Germinal center (tissue), 1 donor: Measurements from ENCODE around the gene GAB2.
"Not testable (repeated sequence)": the region's sequence is repeated elsewhere in the genome, so short reads cannot be mapped to it uniquely, and the experiment has no call there.

ENCODE experiments used
- DNase-seq: peaks from one replicate; pipeline ENCODE4 v3.0.0; 2012; ENCODE audit warnings: mixed read lengths, low spot score

The GAB2 gene

GRCh38 chr11:78181185-78181584, 236.4 kb downstream of the GAB2 start:
- no peak for DNase-seq

- no peak for DNase-seq
These were observed 236.9 kb downstream of the GAB2 start for GRCh38 chr11:78180751-78181150.

GRCh38 chr11:78179459-78180071, 238.1 kb downstream of the GAB2 start:
- no peak for DNase-seq

DNA sequence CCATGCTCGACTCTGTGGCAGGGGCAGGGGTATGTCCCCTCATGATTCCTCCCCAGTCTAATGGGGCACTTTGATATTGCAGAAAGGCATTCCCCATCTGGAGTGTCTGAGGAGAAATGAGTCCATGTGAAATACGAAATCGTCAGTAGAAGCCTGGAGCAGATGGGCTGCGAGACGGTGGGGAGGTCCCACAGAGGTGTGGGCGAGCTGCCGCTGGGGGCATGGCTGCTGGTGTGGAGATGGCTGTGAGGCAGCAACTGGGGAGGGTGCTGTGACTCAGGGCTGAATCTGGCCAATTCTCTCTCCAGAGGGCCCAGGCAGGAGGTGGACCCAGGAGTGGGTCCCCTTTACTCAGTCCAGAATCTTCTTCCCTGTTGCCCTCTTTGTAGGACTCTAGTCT, 240.4 kb downstream of the GAB2 start:
- DNase-seq: no peak

DNA sequence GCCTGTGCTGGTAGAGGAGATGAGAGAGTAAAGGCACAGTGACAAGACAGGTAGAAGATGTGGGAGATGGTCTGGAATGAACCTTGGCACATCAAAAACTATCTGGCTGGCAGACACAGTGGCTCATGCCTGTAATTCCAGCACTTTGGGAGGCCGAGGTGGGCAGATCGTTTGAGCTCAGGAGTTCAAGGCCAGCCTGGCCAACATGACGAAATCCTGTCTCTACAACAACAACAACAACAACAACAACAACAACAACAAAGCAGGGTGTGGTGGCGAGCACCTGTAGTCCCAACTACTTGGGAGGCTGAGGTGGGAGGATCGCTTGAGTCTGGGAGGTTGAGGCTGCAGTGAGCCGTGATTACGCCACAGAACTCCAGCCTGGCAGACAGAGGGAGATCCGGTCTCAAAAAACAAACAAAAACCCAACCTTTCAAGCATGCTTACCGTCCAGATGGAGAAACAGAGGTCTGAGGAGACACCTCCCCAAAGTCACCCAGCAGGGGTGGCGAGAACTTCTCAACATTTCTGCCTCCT, 240.9 kb downstream of the GAB2 start:
- DNase-seq: no peak

- DNase-seq: not testable (repeated sequence)
These were observed 241.8 kb downstream of the GAB2 start for GRCh38 chr11:78175862-78176261.

GRCh38 chr11:78171951-78172350, 245.7 kb downstream of the GAB2 start:
- no peak for DNase-seq

- no peak for DNase-seq
These were observed 246.6 kb downstream of the GAB2 start for GRCh38 chr11:78170874-78171549.

GRCh38 chr11:78170413-78170812, 247.2 kb downstream of the GAB2 start:
- DNase-seq: no peak

DNA sequence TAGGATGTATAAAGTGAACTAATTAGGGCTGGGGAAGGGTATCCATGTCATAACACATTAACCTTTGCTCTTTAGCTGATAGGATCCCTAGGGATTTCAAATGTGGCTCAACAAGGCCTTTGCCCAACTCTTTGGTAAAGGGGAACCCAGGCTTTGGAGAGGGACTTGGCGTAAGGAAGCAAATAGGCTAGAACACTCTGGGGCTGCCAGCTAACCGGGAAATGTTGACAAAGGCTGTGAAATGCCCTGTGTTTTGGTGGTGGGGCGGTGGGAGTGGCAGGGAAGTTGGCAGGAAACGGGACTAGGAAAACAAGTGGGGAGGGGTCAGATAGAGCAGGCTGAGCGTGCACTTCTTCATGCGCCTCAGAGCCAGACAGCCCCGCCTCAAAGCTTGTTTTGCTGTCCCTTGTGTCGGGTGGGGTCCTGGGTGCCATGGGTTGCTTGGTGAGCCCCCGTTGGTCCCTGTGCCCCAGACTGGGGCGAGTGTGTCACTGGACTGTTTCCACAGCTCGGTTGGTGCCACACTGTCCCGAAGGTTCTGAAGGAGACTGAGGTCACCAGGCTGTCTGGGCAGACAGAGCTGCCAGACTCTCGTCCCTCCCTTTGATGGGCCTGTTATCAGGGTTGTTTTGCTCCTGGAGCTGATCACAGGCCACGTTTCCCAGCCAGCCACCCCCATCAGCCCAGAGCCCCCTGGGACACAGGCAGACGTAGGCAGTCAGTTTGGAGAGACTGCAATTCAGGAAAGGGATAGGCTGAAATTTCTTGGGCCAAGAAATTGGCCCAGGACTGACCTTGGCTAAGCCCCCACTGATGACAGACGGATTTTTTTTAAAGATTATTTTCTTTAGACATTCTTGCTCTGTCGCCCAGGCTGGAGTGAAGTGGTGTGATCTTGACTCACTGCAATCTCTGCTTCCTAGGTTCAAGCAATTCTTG, 248.8 kb downstream of the GAB2 start:
- DNase-seq: no peak

GRCh38 chr11:78166855-78167469, 250.7 kb downstream of the GAB2 start:
- no peak for DNase-seq
